Measurements from ENCODE around the gene GPR63. TPM values are rescaled to one million over a fixed set of nuclear protein-coding genes. Genes with fewer than 3 reads are reported as not detected.
"Not testable (repeated sequence)": the region's sequence is repeated elsewhere in the genome, so short reads cannot be mapped to it uniquely, and the experiment has no call there.

Gene GPR63
- 2.4 TPM for total RNA-seq

- peak; percentile 86 for DNase-seq
These were observed at the start of gene GPR63 for GRCh38 chr6:96837081-96837971. TSS of gene GPR63 (minus strand) at chr6:96837477. CDS start at chr6:96799731, 37,746 bp downstream.

GRCh38 chr6:96886519-96886918 lies 49.2 kb upstream of the GPR63 start:
- no peak for DNase-seq

GRCh38 chr6:96885187-96885631 lies 47.9 kb upstream of the GPR63 start:
- DNase-seq: not testable (repeated sequence)

- DNase-seq: no peak
These were observed 40.9 kb upstream of the GPR63 start for GRCh38 chr6:96878143-96878542.

- DNase-seq: no peak
These were observed 39.7 kb upstream of the GPR63 start for GRCh38 chr6:96876886-96877545.

GRCh38 chr6:96872976-96873375 lies 35.7 kb upstream of the GPR63 start:
- DNase-seq: no peak

GRCh38 chr6:96865055-96865405 lies 27.8 kb upstream of the GPR63 start:
- DNase-seq: no peak

- peak; percentile 26 for DNase-seq
These were observed 27.2 kb upstream of the GPR63 start for GRCh38 chr6:96864216-96865054.

GRCh38 chr6:96862560-96862959 lies 25.3 kb upstream of the GPR63 start:
- no peak for DNase-seq

- no peak for DNase-seq
These were observed 24.3 kb upstream of the GPR63 start for GRCh38 chr6:96861588-96861987.

- no peak for DNase-seq
These were observed 19.6 kb upstream of the GPR63 start for GRCh38 chr6:96856856-96857255.

- no peak for DNase-seq
These were observed 15.8 kb upstream of the GPR63 start for GRCh38 chr6:96853083-96853482.

GRCh38 chr6:96852605-96853004 lies 15.3 kb upstream of the GPR63 start:
- DNase-seq: no peak

- DNase-seq: no peak
These were observed 14.6 kb upstream of the GPR63 start for GRCh38 chr6:96851858-96852257.

- no peak for DNase-seq
These were observed 12.3 kb upstream of the GPR63 start for GRCh38 chr6:96849615-96850014.

- DNase-seq: no peak
These were observed 7.3 kb upstream of the GPR63 start for GRCh38 chr6:96844530-96844929.

- no peak for DNase-seq
These were observed 4.1 kb upstream of the GPR63 start for GRCh38 chr6:96841345-96841744.

GRCh38 chr6:96836631-96837080 lies 621 bp downstream of the GPR63 start:
- peak; percentile 44 for DNase-seq

- DNase-seq: no peak
These were observed 3.2 kb downstream of the GPR63 start for GRCh38 chr6:96834070-96834469.

- DNase-seq: no peak
These were observed 4.5 kb downstream of the GPR63 start for GRCh38 chr6:96832780-96833179.

- no peak for DNase-seq
These were observed 10.4 kb downstream of the GPR63 start for GRCh38 chr6:96826865-96827264.

- DNase-seq: no peak
These were observed 13.5 kb downstream of the GPR63 start for GRCh38 chr6:96823743-96824142.

- no peak for DNase-seq
These were observed 16.2 kb downstream of the GPR63 start for GRCh38 chr6:96821034-96821433.
